ENCODE measurements around the gene PTPRT.
A peak's percentile ranks its signal among the peaks of the same experiment; 100 is the strongest.

The PTPRT gene

GRCh38 chr20:42346189-42347170, 843.2 kb downstream of the PTPRT start:
- DNase-seq: no peak

DNA sequence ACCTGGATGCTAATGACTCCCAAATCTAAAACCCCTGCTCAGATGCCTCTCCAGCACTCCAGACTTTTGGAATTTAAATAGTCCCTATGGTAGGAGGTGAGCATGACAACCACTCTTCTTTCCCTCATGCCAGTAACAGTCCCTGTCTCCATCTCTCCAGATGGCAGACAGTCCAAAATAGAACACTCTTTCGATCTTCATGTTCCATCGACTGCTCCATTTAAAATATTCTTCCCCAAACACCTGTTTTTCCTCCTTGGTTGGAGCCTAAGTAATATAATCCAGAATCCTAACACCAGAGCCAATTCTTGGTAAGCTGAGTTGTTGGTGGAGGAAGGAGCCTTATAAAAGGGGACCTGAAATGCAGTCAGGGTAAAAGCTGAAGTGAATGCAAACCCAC, 848.1 kb downstream of the PTPRT start:
- DNase-seq: no peak

DNA sequence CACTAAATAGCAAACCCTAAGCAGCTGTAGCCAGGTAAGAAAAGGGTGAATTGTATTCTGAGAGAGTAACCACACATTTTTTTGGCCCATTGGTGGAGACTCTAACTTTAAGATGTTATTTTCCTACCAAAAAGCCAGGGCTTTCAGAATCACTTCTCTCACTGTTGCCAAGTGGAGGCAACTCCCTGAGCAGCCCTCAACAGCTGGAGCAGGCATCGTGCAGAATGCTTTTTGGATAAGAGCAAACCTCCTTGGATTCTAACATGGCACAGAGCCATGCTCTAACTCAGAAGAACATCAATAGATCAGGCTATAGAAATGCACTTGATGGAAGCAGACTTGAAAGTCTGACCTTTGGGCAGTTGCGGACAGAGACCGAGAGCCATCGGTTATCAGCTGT, 849.3 kb downstream of the PTPRT start:
- DNase-seq: no peak

- DNase-seq: peak; percentile 81
These were observed 851.2 kb downstream of the PTPRT start for GRCh38 chr20:42338294-42339201.

- DNase-seq: no peak
These were observed 853.1 kb downstream of the PTPRT start for GRCh38 chr20:42336576-42336975.

DNA sequence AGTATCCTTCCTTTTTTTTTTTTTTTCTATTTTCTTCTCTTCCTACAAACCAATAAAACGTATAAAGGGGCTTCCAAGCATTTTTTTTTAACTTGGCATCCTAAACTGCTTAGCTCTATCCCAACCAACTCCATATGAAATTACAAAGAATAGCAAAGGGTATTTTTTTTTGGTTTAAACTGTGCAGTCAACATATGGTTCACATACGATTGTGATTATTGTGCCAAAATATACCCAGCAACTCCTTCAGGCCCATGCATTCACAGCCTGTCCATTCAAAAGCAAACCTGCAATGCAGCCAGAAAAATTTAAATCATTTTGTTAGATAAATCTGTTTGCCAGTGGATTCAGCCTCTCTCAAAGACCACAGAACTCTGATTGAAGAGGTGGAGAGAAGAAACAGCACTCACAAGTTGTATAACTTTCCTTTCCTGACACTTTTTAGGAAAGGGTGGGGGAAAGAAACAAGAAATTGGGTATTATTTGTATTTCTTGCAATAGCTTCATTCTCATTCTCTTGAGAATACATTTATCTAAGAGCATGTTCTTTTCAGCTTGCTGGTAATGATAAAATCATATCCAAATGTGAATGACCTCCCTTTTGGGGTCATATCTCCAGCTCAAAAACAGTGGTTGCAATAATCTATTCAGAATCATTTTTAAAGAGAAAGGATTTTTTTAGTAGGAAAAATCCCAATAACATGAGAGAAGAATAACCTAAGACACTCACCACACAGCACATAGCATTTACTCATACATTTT, 870.3 kb downstream of the PTPRT start:
- DNase-seq: no peak

DNA sequence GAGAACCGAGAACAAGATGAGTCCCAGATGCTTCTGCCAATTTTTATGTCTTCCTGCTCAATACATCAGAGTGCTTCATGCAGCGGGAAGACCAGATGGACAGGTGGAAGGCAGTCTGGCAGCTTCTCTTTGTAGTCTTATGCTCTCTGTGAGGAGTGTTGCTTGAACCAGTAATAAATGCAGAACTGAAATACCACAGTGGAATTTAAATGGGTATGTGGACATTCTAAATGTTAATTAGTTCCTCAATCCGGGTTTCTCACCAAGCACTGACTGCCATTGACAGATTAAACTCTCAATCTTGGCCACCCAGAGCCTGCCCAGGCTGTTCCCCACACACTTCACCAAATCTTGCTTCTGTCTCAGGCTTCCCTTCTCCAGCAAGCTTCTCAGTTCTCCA, 876.0 kb downstream of the PTPRT start:
- DNase-seq: no peak

DNA sequence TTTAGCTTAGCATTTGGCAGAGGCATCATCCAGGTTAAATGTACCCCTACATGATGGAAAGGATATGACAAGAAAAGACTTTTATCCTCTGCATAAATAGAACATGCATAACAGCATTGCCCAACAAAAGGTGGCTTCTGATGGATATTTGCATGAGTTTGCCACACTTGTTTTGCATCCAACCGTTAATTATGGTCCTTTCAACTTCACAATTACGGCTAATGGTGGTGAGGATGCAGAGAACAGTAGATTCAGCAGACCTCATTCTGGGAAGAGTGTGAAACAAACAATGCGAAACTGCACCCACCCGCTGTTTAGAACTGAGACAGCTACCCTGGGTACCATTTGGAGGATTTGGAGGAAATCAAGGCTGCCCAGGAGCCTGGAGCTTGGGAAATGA, 880.7 kb downstream of the PTPRT start:
- no peak for DNase-seq

- no peak for DNase-seq
These were observed 881.5 kb downstream of the PTPRT start for GRCh38 chr20:42308171-42308570.

GRCh38 chr20:42295592-42295991, 894.1 kb downstream of the PTPRT start:
- no peak for DNase-seq

DNA sequence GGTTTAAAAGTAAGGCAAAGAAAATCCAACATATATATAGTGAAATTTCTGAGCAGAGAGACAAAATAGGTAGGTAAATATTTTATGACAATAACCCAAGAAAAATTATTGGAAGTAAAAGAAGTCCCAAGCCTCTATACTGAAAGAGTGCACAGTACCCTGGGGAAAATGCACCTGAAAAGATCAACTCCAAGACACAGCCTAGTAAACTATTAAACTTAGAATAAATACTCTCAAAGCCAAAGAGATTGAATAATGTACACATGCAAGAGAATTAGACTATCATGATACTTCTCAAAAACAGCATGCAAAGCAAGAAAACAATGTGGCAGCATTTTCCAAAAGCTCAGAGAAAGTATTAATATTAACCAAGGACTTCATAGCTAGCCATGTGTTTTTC, 894.7 kb downstream of the PTPRT start:
- DNase-seq: no peak

- DNase-seq: no peak
These were observed 907.9 kb downstream of the PTPRT start for GRCh38 chr20:42281801-42282200.

DNA sequence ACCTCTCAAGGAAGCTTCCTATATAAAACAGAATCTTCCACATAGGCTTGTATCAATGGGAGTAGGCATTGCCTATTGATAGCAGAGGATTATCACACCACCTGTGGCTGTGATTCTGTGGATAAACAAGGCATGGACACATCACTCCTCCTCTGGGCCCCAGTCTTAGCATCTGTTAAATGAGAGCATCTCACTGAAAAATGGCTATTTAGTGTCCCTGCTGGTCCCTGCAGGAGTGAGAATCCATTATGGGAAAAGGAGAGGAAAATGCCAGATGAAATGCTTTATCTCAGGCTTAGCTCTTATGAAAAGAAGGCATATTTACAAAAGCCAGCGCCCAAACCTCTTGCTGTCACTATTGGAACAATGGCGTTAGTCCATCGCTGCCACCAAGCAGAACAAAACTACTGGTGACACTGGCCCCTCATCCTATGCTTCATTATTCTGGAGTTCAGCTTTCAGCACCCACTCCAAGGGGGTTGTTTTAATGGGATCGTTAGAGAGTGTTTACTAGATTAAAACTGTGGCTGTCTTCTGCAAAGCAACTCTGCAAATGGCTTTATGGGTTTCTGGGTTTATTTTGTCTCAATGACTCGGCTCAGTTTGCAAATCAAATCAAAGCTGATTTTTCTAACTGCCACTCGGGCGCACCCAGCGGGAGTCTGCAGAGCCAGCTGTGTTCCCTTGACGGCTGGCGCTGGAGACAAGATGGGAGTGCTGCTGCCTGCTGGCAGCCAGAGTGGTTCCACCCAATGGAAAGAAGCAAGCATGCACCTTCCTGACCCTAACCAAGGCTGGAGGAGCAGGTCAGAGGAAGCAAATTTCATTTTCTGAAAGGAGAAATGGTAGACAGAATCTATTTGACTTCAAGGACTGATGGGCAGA, 912.7 kb downstream of the PTPRT start:
- no peak for DNase-seq

DNA sequence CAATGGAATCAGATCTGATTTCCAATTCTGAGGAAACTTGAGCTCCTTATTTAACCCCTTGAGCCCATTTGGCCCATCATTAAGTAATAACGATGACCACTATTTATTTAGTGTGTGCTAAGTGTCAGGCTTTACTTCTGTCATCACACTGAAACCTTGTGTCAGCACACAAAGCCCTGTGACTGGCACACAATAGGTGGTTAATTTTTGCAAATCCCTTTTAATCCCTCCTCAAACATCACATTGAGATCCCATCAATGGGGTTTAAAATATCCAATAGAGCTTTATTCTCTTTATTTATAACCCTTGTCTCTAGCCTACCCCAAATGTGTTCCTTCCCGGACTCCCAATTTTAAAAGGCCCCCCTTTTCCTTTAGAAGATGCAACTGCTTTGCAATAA, 914.7 kb downstream of the PTPRT start:
- no peak for DNase-seq

- no peak for DNase-seq
These were observed 917.2 kb downstream of the PTPRT start for GRCh38 chr20:42272516-42272915.

GRCh38 chr20:42270539-42270938, 919.2 kb downstream of the PTPRT start:
- no peak for DNase-seq

DNA sequence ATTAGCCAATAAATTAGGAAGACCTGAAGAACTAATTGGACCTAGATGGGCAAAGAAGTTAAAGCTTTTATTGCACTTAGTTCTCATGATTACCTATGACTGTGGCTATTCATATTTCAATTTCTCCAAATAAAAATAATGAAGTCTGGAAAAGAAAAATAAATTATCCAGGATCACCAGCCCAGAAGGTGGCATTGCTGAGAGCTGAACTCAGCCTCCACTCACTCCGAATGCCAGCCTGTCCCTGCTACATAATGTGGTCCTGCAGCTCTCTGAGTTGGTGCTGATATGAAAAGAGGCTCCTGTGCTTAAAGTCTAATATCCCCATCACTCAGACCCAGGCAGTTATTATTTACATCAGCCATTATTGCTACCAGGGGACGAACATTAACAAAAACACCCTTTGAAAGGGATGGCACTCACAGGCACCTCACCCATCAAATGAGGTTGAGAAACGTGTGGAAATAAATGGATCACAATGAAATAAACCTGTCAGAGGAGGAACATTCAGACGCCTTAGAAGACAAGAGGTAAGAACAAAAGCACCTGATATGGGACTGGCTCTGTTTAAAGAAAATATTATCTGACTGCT, 921.8 kb downstream of the PTPRT start:
- DNase-seq: no peak

DNA sequence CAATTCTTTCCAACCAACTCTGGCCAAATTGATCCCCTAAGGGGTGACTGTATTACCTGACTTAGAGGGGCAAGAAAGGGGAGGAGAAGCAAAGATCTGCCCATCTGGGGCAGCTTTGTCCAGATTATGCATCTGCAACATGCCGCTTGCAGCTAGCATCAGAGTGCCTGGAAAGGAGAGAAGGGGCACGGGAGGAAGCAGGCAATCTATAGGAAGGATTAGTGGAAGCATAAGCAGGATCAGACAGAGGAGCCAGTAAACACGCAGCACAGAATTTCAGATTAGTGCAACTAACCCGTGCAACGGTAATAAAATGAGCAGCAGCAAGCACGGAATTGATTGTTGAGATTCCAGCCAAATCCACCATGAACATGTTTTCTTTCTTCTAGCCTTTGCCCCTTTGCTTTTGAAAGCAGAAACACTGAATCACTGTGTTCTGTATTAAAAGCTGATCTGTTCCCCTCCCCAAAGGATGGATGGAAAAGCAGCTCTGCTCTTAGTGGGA, 927.9 kb downstream of the PTPRT start:
- no peak for DNase-seq

GRCh38 chr20:42260184-42260583, 929.5 kb downstream of the PTPRT start:
- no peak for DNase-seq

- no peak for DNase-seq
These were observed 930.3 kb downstream of the PTPRT start for GRCh38 chr20:42259389-42259788.
